ES-I3 (cell line): ENCODE measurements around the gene AADACL4.
A peak's percentile ranks its signal among the peaks of the same experiment; 100 is the strongest.

Source experiments
- H3K36me3 ChIP-seq: 2 replicates; pipeline ENCODE4 v1.6.1; 2013; ENCODE audit warnings: mild to moderate bottlenecking, low read length, control low read depth, moderate library complexity; ENCODE audit not compliant: insufficient read depth
- H3K4me1 ChIP-seq: 2 replicates; pipeline ENCODE4 v1.6.1; 2013; ENCODE audit warnings: mild to moderate bottlenecking, control low read depth, low read length; ENCODE audit not compliant: insufficient read depth
- H3K9ac ChIP-seq: 2 replicates; pipeline ENCODE4 v1.6.1; 2013; ENCODE audit warnings: low read depth, mild to moderate bottlenecking, low read length, moderate library complexity
- H3K9me3 ChIP-seq: 2 replicates; pipeline ENCODE4 v1.6.1; 2013; ENCODE audit warnings: mild to moderate bottlenecking, low read length, moderate library complexity; ENCODE audit not compliant: control insufficient read depth, insufficient read depth

AADACL4 gene

DNA sequence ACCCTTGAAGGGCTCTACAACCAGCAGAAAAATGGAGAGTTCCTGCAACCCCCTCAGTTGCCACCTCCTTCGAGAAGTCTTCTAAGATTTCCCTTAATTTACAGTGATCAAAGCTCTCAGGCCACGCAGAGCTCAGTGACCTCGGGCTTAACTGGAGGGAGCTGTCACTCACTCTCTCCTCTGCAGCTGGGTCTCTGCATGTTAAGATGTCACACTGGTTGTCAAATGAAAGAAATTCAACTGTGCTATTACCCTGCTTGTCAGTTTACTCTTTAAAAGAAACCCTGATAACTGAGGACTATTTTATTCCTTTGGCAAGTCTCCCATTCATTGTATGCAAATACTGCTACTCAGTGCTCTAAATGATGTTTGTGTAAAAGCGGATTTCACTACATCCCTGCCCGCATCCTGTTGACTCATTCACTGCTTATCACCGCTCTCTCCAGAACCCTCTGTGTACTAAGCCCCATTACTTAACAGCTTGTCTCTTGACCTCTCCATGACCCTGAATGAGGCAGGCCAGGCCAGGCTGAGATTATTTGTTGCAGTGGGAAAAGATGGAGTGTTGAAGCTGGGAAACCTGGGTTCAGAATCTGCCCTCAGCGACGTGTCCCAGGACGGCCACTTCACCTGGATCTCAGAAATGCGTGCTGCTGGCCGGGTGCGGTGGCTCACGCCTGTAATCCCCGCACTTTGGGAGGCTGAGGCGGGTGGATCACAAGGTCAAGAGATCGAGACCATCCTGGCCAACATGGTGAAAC, 39.6 kb upstream of the AADACL4 start:
- peaks cover 31% of the 10 kb centered on the region for H3K4me1 ChIP-seq
- no peaks in the 10 kb centered on the region for H3K36me3 ChIP-seq
- H3K9me3 ChIP-seq: no peaks in the 10 kb centered on the region; the same call in 1 of the 2 replicates
- no peak overlapping the region for H3K9ac ChIP-seq

DNA sequence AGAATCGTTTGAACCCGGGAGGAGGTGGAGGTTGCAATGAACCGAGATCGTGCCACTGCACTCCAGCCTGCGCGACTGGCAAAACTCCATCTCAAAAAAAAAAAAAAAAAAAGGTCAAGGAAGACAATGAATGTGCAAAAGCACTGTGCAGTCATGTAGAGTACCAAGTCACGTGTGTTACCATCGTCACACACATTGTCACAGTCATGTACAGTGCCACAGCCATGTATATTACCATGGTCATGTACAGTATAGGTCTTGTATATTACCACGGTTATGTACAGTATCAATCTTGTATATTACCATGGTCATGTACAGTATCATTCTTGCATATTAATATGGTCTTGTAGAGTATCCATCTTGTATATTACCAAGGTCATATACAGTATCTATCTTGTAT, 38.9 kb upstream of the AADACL4 start:
- no peaks in the 10 kb centered on the region; the same call in 1 of the 2 replicates for H3K9me3 ChIP-seq
- no peak overlapping the region for H3K9ac ChIP-seq
- H3K4me1 ChIP-seq: peaks cover 27% of the 10 kb centered on the region
- H3K36me3 ChIP-seq: no peaks in the 10 kb centered on the region

DNA sequence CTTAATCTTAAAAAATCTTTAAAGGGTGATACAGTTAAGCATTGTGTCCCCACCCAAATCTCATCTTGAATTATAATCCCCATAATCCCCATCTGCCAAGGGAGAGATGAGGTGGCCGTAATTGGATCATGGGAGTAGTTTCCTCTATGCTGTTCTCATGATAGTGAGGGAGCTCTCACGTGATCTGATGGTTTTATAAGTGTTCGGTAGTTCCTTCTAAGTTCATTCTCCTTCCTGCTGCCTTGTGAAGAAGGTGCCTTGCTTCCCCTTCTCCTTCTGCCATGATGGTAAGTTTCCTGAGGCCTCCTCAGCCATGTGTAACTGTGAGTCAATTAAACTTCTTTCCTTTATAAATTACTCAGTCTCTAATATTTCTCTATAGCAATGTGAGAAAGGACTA, 36.6 kb upstream of the AADACL4 start:
- Histone ChIP-seq H3K4me1 (peaks cover 16% of the 10 kb centered on the region), H3K9ac (no peak overlapping the region), H3K9me3 (no peaks in the 10 kb centered on the region; the same call in 1 of the 2 replicates), H3K36me3 (no peaks in the 10 kb centered on the region)

DNA sequence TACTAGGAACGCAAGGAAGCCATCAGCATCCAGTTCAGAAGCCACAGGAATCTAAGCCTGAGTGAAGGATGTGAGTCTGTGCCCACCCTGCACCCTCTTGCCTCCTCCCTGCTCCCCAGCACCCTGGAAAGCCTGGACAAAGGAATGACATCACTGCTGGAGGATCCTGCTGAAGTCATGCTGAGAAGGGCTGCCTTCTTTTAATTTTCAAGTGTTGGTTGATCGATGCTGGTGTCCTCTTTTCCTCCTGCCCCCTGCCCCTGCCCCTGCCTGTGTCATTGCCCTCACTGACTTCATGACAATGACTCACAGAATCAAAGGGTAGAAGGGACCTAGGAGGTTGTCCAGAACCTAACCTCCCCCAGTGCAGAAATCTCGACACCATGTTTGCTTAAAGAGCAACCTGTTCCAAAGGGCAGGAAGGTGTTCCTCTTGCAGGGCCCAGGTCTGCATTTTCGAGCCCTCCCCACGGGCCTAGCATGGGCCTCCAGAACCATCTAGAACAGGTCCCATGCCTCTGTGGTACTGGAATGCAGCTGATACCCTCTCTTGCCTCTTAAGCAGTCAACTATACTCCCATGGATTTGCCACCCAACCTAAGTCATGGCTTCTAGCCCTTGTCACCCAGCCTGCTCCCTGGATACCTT, 35.5 kb upstream of the AADACL4 start:
- Histone ChIP-seq H3K9me3 (no peaks in the 10 kb centered on the region; the same call in 1 of the 2 replicates), H3K36me3 (peaks cover 2% of the 10 kb centered on the region; the same call in 1 of the 2 replicates)

DNA sequence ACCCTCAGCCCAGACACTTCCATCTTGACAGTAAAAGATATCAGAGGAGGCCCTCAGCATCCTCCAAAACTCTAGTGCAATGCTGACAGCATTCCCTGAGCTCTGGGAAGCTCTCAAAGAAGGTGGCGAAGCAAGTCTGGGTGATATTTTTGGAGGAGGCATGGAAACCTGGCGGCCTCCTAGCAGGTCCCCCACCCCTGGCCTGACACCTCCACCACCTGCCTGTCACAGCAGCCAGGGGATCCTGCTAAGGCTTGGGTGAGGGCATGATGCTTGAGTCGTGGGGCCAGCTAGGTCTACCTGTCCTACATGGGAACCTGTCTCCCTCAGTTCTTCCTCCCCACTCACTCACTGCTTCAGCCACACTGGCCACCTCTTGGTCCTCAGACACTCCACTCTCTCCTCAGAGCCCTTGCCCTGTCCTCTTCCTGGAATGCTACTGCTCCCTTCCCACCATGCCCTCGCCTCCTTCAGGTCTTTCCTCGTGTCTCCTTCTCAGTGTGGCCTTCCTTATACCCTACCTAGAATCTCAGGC, 34.3 kb upstream of the AADACL4 start:
- peaks cover 2% of the 10 kb centered on the region; the same call in 1 of the 2 replicates for H3K36me3 ChIP-seq
- H3K4me1 ChIP-seq: peaks cover 3% of the 10 kb centered on the region; the same call in 1 of the 2 replicates
- H3K9ac ChIP-seq: no peak overlapping the region
- H3K9me3 ChIP-seq: no peaks in the 10 kb centered on the region; the same call in 1 of the 2 replicates

More for the DNA sequence above, 35.5 kb upstream of the AADACL4 start:
- no peak overlapping the region for H3K9ac ChIP-seq
- H3K4me1 ChIP-seq: peaks cover 11% of the 10 kb centered on the region

DNA sequence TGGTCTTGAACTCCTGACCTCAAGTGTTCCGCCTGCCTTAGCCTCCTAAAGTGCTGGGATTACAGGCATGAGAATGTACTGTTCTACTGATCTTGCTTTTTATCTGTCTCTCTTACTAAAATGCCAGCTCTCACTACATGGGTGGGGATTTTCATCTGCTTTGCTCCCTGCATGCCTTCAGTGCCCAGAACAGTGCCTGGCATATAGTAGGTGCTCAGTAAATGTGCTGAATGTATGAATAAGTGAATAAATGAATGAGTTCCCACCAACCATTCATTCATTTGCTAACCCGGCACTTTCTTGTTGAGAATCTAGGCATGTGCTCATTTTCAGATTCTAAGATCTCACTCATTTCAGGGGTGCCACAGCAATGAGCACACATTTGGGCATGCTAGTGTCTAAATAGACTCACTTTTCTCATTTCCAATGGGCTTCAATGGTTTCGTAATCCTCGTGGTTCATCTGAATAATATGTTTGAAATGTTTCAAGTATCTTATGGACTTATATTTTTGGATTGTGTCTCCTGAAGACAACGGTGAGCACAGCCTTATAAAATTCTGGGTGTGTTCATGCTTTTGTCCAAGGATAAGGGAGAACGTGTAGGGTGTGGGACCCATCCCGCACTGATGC, 33.5 kb upstream of the AADACL4 start:
- Histone ChIP-seq H3K36me3 (peaks cover 2% of the 10 kb centered on the region; the same call in 1 of the 2 replicates), H3K9me3 (no peaks in the 10 kb centered on the region; the same call in 1 of the 2 replicates), H3K9ac (no peak overlapping the region), H3K4me1 (peaks cover 9% of the 10 kb centered on the region)

DNA sequence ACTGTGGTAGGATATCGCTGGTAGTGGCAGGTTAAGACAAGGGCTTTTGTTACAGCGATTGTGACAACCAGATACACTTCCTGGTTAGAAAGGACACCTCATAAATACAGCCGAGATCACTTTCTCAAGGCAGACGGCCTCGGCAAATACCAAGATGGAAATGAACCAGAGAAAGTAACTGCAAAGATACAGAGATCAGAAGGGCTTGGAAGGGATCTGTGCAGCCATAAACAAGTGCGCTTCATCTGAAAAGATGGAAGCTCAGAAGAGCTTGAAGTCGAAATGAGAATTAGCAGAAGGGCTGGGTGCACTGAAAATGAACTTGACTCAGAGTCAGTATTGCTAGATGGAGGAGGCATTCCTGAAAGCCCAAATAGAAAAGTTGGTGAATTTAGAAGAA, 32.9 kb upstream of the AADACL4 start:
- Histone ChIP-seq H3K4me1 (peaks cover 9% of the 10 kb centered on the region), H3K9me3 (no peaks in the 10 kb centered on the region; the same call in 1 of the 2 replicates), H3K9ac (no peak overlapping the region), H3K36me3 (peaks cover 2% of the 10 kb centered on the region; the same call in 1 of the 2 replicates)

DNA sequence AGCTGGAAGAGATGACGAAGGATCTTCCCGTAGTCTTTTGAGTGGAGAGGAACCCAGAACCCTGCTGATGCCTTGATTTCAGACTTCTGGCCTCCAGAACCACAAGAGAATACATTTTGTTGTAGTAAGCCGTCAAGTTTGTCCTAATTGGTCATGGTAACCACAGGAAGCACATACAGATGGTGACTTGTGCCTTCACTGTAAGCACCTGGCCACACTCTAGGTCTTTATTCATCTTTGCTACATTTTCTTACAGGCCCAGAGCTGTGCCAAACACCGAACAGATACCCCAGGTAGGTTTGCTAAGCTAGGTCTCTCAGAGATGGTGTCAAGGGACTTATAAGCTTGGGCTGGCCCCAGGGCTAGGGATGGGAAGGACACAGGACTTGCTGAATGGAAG, 30.7 kb upstream of the AADACL4 start:
- H3K36me3 ChIP-seq: peaks cover 2% of the 10 kb centered on the region; the same call in 1 of the 2 replicates
- no peaks in the 10 kb centered on the region for H3K9me3 ChIP-seq
- H3K4me1 ChIP-seq: peaks cover 9% of the 10 kb centered on the region
- H3K9ac ChIP-seq: no peak overlapping the region

DNA sequence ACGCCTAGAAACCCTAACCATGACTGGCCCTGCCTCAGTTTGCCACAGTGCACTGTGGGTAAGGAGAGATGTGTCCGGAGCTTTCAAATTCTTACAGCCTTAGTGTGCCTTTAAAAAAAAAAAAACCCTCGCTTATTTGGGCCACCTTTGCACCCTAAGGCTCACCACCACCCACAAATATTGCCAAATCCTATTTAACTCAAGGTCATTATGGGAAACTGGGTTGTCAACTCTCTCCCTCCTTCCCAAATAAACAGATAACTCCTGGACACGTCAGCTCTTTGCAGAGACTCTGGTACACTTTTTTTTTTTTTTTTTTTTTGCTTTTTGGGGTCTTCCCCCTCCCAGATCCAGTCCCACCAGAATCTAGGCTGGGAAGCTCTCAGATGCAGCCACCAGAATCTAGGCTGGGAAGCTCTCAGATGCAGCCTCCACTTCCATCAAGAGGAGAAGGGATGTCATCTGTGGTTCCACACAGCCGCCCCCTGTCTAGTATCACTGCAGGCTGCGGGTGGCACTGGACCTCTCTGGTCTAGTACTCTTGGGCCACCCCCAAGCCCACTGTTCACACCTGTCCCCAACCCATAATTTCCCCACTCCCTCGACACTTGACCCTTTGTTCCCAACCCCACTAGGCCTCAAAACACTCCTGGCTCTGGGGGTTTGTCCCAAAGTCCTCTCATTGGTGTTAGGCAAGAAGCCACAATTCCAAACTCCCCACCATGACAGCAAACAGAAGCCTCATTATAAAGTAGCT, 29.3 kb upstream of the AADACL4 start:
- Histone ChIP-seq H3K9me3 (no peaks in the 10 kb centered on the region), H3K9ac (no peak overlapping the region; the same call in 1 of the 2 replicates), H3K36me3 (peaks cover 2% of the 10 kb centered on the region; the same call in 1 of the 2 replicates), H3K4me1 (peaks cover 9% of the 10 kb centered on the region)

DNA sequence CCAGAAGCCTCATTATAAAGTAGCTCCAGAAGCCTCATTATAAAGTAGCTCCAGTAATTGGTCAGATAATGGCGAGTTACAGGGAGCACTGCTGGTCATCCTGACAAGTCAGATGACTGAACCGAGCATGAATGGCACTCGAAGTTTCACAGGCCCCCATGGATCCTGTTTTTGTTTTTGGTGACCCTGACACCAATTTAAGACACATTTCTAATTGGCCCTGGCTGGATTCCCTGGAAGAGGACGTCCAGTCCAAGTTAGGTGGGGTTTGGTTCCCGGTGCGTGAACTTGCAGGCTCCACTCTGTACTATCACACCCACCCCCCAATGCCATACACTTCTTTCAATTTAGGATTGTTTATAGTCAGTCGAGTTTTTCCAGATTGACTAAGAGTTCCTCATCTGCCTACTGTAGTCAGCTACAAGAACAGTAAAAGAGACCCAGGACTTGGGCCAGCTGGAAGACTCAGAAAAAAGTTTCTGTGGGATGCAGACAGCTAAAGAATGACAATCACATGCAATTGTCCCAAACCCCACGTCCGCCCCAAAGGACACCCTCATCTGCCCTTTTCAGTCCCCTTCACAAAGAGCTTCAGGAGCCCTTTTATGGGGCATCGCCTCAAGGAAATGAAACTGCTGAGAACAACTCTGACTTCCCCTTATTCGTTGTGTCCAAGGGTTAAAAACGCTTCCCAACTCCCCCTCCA, 28.6 kb upstream of the AADACL4 start:
- H3K9me3 ChIP-seq: no peaks in the 10 kb centered on the region
- peaks cover 2% of the 10 kb centered on the region; the same call in 1 of the 2 replicates for H3K36me3 ChIP-seq
- peaks cover 13% of the 10 kb centered on the region for H3K4me1 ChIP-seq
- H3K9ac ChIP-seq: peak overlapping the region; percentile 62

DNA sequence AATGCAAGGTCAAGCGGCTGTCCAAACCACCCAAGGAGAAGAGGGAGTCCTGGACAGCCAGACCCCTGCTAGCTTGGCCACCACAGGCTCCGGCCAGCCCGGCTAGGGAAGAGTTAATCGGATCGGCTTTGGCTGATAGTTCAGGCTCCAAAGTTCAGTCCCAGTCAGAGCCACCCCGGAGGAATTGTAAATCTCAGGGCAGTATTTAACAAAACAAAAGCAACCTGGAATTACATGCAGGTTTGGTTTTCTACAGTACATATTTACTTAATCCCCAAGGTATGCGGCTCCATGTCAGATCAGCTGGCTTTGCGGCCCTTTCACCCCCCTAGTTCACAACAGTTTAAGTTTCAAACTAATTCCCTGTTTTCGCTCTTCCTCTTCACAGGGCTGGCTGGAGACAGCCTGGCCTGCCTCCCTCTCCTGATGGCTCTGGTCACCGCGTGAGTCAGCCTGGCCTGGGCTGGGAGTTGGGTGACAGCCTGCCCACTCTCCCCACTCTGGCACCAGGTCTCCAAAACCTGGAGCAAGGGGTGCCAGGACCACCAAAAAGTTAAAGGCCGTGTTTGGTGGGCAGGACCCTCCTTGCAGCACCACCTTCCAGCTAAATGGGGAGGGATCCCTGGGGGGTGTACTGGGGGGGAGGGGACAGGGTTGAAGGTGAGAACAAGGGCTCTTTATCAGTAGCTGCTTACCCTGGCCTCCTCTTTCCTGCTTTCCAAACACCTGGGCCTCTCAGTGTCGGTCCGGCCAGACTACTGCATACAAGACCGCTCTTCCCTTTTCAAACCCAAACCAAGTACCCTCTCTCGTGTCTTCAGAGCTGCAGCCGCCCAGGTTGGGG, 27.8 kb upstream of the AADACL4 start:
- Histone ChIP-seq H3K9ac (peak overlapping the region; percentile 62; the same call in 1 of the 2 replicates), H3K36me3 (peaks cover 2% of the 10 kb centered on the region; the same call in 1 of the 2 replicates), H3K9me3 (no peaks in the 10 kb centered on the region), H3K4me1 (peaks cover 19% of the 10 kb centered on the region)

DNA sequence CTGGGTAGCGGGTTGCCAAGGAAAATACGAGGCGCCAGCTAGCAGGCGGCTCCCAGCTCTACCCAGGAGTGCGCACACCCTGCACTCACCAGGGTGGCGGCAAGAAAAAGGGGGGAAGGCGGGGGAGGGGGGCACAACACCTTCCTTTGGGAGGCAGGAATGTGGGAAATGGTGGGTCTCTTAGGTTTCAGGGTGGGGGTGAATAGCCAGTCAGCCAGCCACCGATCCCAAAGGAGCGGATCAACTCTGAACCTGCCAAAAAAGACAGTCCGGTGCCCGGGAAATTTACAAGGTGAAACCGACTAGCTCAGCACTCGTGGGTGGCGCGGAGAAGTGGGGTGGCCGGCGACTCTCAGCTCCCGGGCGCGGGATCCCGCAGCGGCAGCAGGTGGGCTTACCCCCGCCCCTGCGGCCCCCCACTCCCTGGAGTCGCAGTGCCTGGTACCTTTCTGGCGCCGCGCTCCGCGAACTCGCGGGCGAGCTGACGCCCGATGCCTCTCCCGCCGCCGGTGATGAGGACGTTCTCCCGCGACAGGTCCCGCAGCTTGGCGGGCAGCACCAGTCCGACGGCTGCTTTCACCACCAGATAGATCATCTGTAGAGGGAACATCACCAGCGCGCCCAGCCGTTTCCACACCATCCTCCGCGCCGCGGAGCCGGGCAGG, 27.0 kb upstream of the AADACL4 start:
- Histone ChIP-seq H3K9me3 (no peaks in the 10 kb centered on the region), H3K9ac (peak overlapping the region; percentile 62), H3K4me1 (peaks cover 19% of the 10 kb centered on the region), H3K36me3 (peaks cover 2% of the 10 kb centered on the region; the same call in 1 of the 2 replicates)
